Neuronal stem cell (in vitro differentiated cells): ENCODE measurements around the gene OR1B1.
"Not testable (repeated sequence)": the region's sequence is repeated elsewhere in the genome, so short reads cannot be mapped to it uniquely, and the experiment has no call there.

Experiments used
- DNase-seq: peaks from one replicate; pipeline ENCODE4 v3.0.0-alpha.2; 2013; ENCODE audit warnings: low spot score
- H2AFZ ChIP-seq: one replicate; pipeline ENCODE4 v1.6.1; 2013; ENCODE audit warnings: mild to moderate bottlenecking, low read length, inconsistent platforms
- H2AK5ac ChIP-seq: 2 replicates; pipeline ENCODE4 v1.6.1; 2013; ENCODE audit warnings: low read depth, mild to moderate bottlenecking, inconsistent platforms, low read length, moderate library complexity, mixed read lengths
- H2BK120ac ChIP-seq: 2 replicates; pipeline ENCODE4 v1.6.1; 2013; ENCODE audit warnings: low read depth, mild to moderate bottlenecking, inconsistent platforms, low read length, moderate library complexity, mixed read lengths
- H2BK12ac ChIP-seq: one replicate; pipeline ENCODE4 v1.6.1; 2013; ENCODE audit warnings: low read length, inconsistent platforms
- H2BK15ac ChIP-seq: 2 replicates; pipeline ENCODE4 v1.6.1; 2013; ENCODE audit warnings: mild to moderate bottlenecking, low read length, inconsistent platforms, mixed read lengths
- H2BK5ac ChIP-seq: one replicate; pipeline ENCODE4 v1.6.1; 2013; ENCODE audit warnings: inconsistent platforms, mild to moderate bottlenecking, low read length, moderate library complexity
- H3K14ac ChIP-seq: one replicate; pipeline ENCODE4 v1.6.1; 2013; ENCODE audit warnings: low read length, inconsistent platforms
- H3K18ac ChIP-seq: 2 replicates; pipeline ENCODE4 v1.6.1; 2013; ENCODE audit warnings: low read length, inconsistent platforms
- H3K23ac ChIP-seq: 2 replicates; pipeline ENCODE4 v1.6.1; 2013; ENCODE audit warnings: low read depth, mild to moderate bottlenecking, mixed read lengths, low read length, inconsistent platforms; ENCODE audit not compliant: poor library complexity
- H3K27ac ChIP-seq: replicated peaks from 3 replicates; pipeline ENCODE4 v1.5.1; 2013; ENCODE audit warnings: low read length, inconsistent platforms
- H3K27me3 ChIP-seq, 3 experiments: 2 replicates each; pipeline ENCODE4 v1.6.1; 2013; ENCODE audit warnings: low read length in 3 of 3, mild to moderate bottlenecking in 2 of 3, inconsistent platforms in 1 of 3, low read depth in 1 of 3, mixed read lengths in 1 of 3, moderate library complexity in 1 of 3; ENCODE audit not compliant: control insufficient read depth in 3 of 3, insufficient read depth in 3 of 3
- H3K36me3 ChIP-seq, 2 donors: replicated peaks in 1 of 2; 2 replicates each; pipeline ENCODE4 v1.6.1; 2013; ENCODE audit warnings: low read length in 2 of 2; ENCODE audit not compliant: control insufficient read depth in 2 of 2, insufficient read depth in 2 of 2
- H3K4ac ChIP-seq: 2 replicates; pipeline ENCODE4 v1.6.1; 2013; ENCODE audit warnings: inconsistent platforms, mild to moderate bottlenecking, low read length, moderate library complexity
- H3K4me1 ChIP-seq, 2 donors: 1 replicate in 1 of 2; 2 replicates in 1 of 2; pipeline ENCODE4 v1.6.1; 2013; ENCODE audit warnings: low read length in 2 of 2, low read depth in 1 of 2; ENCODE audit not compliant: control insufficient read depth in 2 of 2, insufficient read depth in 1 of 2
- H3K4me2 ChIP-seq: one replicate; pipeline ENCODE4 v1.6.1; 2013; ENCODE audit warnings: mild to moderate bottlenecking, low read length, inconsistent platforms; ENCODE audit not compliant: insufficient read depth, poor library complexity, severe bottlenecking
- H3K4me3 ChIP-seq, 2 donors: 2 replicates each; pipeline ENCODE4 v1.5.1; 2013; ENCODE audit warnings: low read length in 2 of 2, mild to moderate bottlenecking in 2 of 2, inconsistent platforms in 1 of 2, moderate library complexity in 1 of 2
- H3K79me1 ChIP-seq: one replicate; pipeline ENCODE4 v1.6.1; 2013; ENCODE audit warnings: low read depth, mild to moderate bottlenecking, inconsistent platforms, low read length, moderate library complexity
- H3K9ac ChIP-seq: one replicate; pipeline ENCODE4 v1.6.1; 2013; ENCODE audit warnings: mild to moderate bottlenecking, low read depth, low read length, inconsistent platforms; ENCODE audit not compliant: poor library complexity
- H3K9me3 ChIP-seq, 2 donors: replicated peaks in 1 of 2; 2 replicates each; pipeline versions ENCODE3 to v1.6.1; 2013; ENCODE audit warnings: low read length in 2 of 2, mild to moderate bottlenecking in 2 of 2, inconsistent platforms in 1 of 2, low read depth in 1 of 2, mixed read lengths in 1 of 2, moderate library complexity in 1 of 2; ENCODE audit not compliant: control insufficient read depth in 2 of 2, insufficient read depth in 1 of 2
- H4K8ac ChIP-seq: one replicate; pipeline ENCODE4 v1.6.1; 2013; ENCODE audit warnings: low read depth, mild to moderate bottlenecking, inconsistent platforms, low read length, moderate library complexity
- H4K91ac ChIP-seq: one replicate; pipeline ENCODE4 v1.6.1; 2013; ENCODE audit warnings: low read length, low read depth, mild to moderate bottlenecking, inconsistent platforms; ENCODE audit not compliant: poor library complexity
- WGBS, 2 donors: extraction: QIAGEN DNeasy Blood & Tissue Kit; methylation state at CpG; one replicate each; pipeline ENCODE4 v1.1.7; 2013; ENCODE audit warnings: missing lambda C conversion rate in 2 of 2, mixed read lengths in 1 of 2; ENCODE audit not compliant: insufficient read length in 2 of 2, insufficient replicate concordance in 1 of 2; ENCODE audit errors: extremely low coverage in 2 of 2; 5-methylcytosine and 5-hydroxymethylcytosine counted together

The OR1B1 gene

DNA sequence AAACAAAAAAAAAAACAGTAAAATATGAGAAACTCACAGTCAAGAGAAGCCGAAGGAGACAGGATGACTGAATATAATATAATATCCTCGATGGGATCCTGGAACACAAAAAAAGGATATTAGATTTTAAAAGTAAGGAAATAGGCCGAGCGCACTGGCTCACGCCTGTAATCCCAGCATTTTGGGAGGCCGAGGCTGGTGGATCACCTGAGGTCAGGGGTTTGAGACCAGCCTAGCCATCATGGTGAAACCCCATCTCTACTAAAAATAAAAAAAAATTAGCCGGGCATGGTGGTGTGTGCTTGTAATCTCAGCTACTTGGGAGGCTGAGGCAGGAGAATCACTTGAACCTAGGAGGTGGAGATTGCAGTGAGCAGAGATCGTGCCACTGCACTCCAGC, 74.1 kb downstream of the OR1B1 start, which contains the start of gene OR1L8:
Gene OR1L8 (minus strand): TSS at position 101 of the 400 bp plus-strand sequence. CDS start 14,907 bp downstream, outside the sequence.
- H3K4me1 ChIP-seq, H2BK5ac ChIP-seq, H3K14ac ChIP-seq, H3K27ac ChIP-seq, H4K8ac ChIP-seq, H3K4me2 ChIP-seq, H4K91ac ChIP-seq, H3K27me3 ChIP-seq, H3K4ac ChIP-seq, H2BK12ac ChIP-seq, DNase-seq, H3K18ac ChIP-seq, H3K23ac ChIP-seq, H2BK120ac ChIP-seq, H2BK15ac ChIP-seq, H3K9ac ChIP-seq, H2AFZ ChIP-seq, H3K36me3 ChIP-seq, H3K9me3 ChIP-seq, H2AK5ac ChIP-seq, H3K4me3 ChIP-seq, H3K79me1 ChIP-seq: not testable (repeated sequence)
- WGBS, 2 donors, result no CpG with 5 or more reads among the region's 8 CpGs

DNA sequence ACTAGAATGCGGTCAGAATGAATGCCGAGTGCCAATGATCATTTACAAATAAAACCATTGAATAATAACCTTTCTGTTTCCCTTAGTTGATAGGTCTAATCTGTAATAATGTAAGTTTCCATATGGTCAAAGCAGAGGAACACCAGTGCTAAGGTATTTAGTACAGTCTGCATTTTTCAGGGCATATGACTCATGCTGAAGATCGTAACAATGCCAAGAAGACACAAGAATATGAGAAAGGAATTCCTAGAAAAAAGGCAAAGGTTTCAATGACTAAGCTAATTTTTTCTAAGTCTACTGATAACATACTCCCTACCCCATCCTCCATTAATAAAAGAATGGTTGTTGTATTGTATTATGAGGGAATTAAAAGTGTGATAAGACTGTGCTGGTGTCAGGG, 77.1 kb downstream of the OR1B1 start:
- no peak overlapping the region for H3K18ac ChIP-seq
- no peak for DNase-seq
- H3K79me1 ChIP-seq, result no peaks in the 10 kb centered on the region
- no peak overlapping the region for H4K8ac ChIP-seq
- no CpG with 5 or more reads among the region's 3 CpGs for WGBS, 2 donors
- H3K27me3 ChIP-seq, result no peaks in the 10 kb centered on the region
- no peak overlapping the region for H3K4me2 ChIP-seq
- no peak overlapping the region for H2BK12ac ChIP-seq
- no peak overlapping the region for H2BK5ac ChIP-seq
- H3K4me1 ChIP-seq, result no peaks in the 10 kb centered on the region
- no peak overlapping the region for H3K4ac ChIP-seq
- H3K9ac ChIP-seq, result no peak overlapping the region
- no peak overlapping the region for H3K4me3 ChIP-seq
- H3K9me3 ChIP-seq, result peaks cover 0 to 1% of the 10 kb centered on the region in 2 donors
- H3K27ac ChIP-seq, result no peak overlapping the region
- no peak overlapping the region for H4K91ac ChIP-seq
- no peak overlapping the region for H3K23ac ChIP-seq
- no peak overlapping the region for H2BK15ac ChIP-seq
- no peak overlapping the region for H2AK5ac ChIP-seq
- H2AFZ ChIP-seq, result no peak overlapping the region
- no peaks in the 10 kb centered on the region for H3K36me3 ChIP-seq
- H2BK120ac ChIP-seq, result no peak overlapping the region
- H3K14ac ChIP-seq, result no peak overlapping the region

DNA sequence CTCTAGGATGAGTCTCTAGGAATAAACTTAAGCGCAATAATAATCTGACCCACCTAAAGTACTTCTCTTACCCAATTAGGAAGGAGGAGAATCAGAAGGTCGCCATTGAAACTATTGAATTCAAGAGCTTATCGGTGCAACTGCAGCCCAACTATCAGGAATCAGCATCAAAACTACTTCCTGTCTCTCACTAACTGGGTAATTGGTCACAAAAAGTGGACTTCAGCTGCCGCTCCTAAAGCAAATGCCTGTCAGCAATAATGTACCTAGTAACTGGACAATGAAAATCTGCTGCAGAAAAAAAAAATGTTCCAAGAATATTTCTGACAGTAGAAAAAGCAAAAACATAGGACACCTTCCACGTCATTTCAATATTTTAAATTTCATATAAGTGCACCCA, 77.6 kb downstream of the OR1B1 start:
- Histone ChIP-seq H3K23ac (no peak overlapping the region), H3K4ac (no peak overlapping the region), H3K4me2 (no peak overlapping the region), H3K36me3 (no peaks in the 10 kb centered on the region), H3K14ac (no peak overlapping the region), H3K79me1 (no peaks in the 10 kb centered on the region), H3K4me1 (no peaks in the 10 kb centered on the region), H2BK12ac (no peak overlapping the region), H3K27ac (no peak overlapping the region), H4K91ac (no peak overlapping the region), H3K9me3 (peaks cover 0 to 1% of the 10 kb centered on the region in 2 donors), H4K8ac (no peak overlapping the region), H3K27me3 (no peaks in the 10 kb centered on the region), H3K9ac (no peak overlapping the region), H2BK5ac (no peak overlapping the region), H2BK120ac (no peak overlapping the region), H2AFZ (no peak overlapping the region), H2AK5ac (no peak overlapping the region), H3K4me3 (no peak overlapping the region), H3K18ac (no peak overlapping the region), H2BK15ac (no peak overlapping the region)
- no CpG with 5 or more reads among the region's 5 CpGs for WGBS, 2 donors
- DNase-seq, result no peak
